PC-3 (cell line): Measurements from ENCODE around the gene KCNQ2. TPM values are rescaled to one million over a fixed set of nuclear protein-coding genes. Genes with fewer than 3 reads are reported as not detected.

Source experiments
- ATAC-seq: fragments of 200-7000 bp; cut with Tn5 transposase; 2 replicates; pipeline ENCODE4 v1.9.1; 2020; ENCODE audit warnings: mild to moderate bottlenecking, moderate library complexity
- BruUV-seq: library from RNA; stranded (reverse); fragments of 400-500 nt; replicated peaks from 2 replicates; lab custom pipeline; 2021; lab: Mats Ljungman, UMichigan
- CTCF ChIA-PET: fragments of 300-600 bp; sonication (Branson Sonifier 250); formaldehyde crosslinking; loops from one replicate; lab custom pipeline; 2022; ENCODE audit warnings: antibody characterized with exemption; lab: Charles Lee
- POLR2A ChIA-PET: fragments of 300-600 bp; sonication (Branson Sonifier 250); formaldehyde crosslinking; loops from one replicate; lab custom pipeline; 2022; ENCODE audit warnings: antibody characterized with exemption; ENCODE audit not compliant: unreplicated experiment; lab: Charles Lee
- DNase-seq: peaks from one replicate; pipeline ENCODE4 v3.0.0-alpha.2; 2015
- H2AFZ ChIP-seq: fragments of 300-600 bp; sonication (generic); 2 replicates; pipeline ENCODE4 v1.6.0; 2016; ENCODE audit warnings: antibody characterized with exemption, low read length
- H3F3A ChIP-seq: fragments of 300-600 bp; sonication (generic); one replicate; pipeline ENCODE4 v1.6.0; 2017; ENCODE audit warnings: antibody characterized with exemption, low read length, control low read depth, mild to moderate bottlenecking; ENCODE audit not compliant: unreplicated experiment
- H3K27ac ChIP-seq: fragments of 300-600 bp; sonication (generic); 2 replicates; pipeline ENCODE4 v1.5.1; 2016; ENCODE audit warnings: mild to moderate bottlenecking, low read length
- H3K27me3 ChIP-seq: fragments of 300-600 bp; sonication (generic); 2 replicates; pipeline ENCODE4 v1.6.1; 2016; ENCODE audit warnings: low read length, mixed read lengths
- H3K36me3 ChIP-seq: fragments of 300-600 bp; sonication (generic); 2 replicates; pipeline ENCODE4 v1.6.1; 2016; ENCODE audit warnings: low read depth, mixed run types, low read length, mixed read lengths
- H3K4me1 ChIP-seq: fragments of 300-600 bp; sonication (generic); 2 replicates; pipeline ENCODE4 v1.5.1; 2016; ENCODE audit warnings: low read length; ENCODE audit not compliant: insufficient read depth
- H3K4me2 ChIP-seq: fragments of 300-600 bp; sonication (generic); 2 replicates; pipeline ENCODE4 v1.6.0; 2016; ENCODE audit warnings: low read length
- H3K4me3 ChIP-seq: fragments of 300-600 bp; sonication (generic); 2 replicates; pipeline ENCODE4 v1.5.1; 2016; ENCODE audit warnings: mild to moderate bottlenecking, low read length, mixed read lengths
- H3K79me2 ChIP-seq: fragments of 300-600 bp; sonication (generic); 2 replicates; pipeline ENCODE4 v1.6.1; 2017; ENCODE audit warnings: low read length, mixed read lengths
- H3K9ac ChIP-seq: fragments of 300-600 bp; sonication (generic); 2 replicates; pipeline ENCODE4 v1.6.0; 2016; ENCODE audit warnings: mild to moderate bottlenecking, low read length
- H3K9me2 ChIP-seq: fragments of 300-600 bp; sonication (generic); replicated peaks from 2 replicates; pipeline ENCODE4 v1.6.1; 2016; ENCODE audit warnings: mixed run types, low read length, mixed read lengths
- H3K9me3 ChIP-seq: fragments of 300-600 bp; sonication (generic); 2 replicates; pipeline ENCODE4 v1.6.1; 2016; ENCODE audit warnings: low read length, mixed read lengths
- H4K20me1 ChIP-seq: fragments of 300-600 bp; sonication (generic); 2 replicates; pipeline ENCODE4 v1.6.1; 2016; ENCODE audit warnings: low read length, mixed read lengths
- CTCF ChIP-seq: fragments of 300-600 bp; sonication (generic); conservative IDR thresholded peaks from 2 replicates; pipeline ENCODE4 v1.5.1; 2017; ENCODE audit warnings: antibody characterized with exemption, low read depth, mild to moderate bottlenecking, low read length
- EZH2 ChIP-seq: fragments of 300-600 bp; sonication (generic); IDR thresholded peaks from one replicate; pipeline ENCODE4 v1.6.1; 2017; ENCODE audit warnings: antibody characterized with exemption, mild to moderate bottlenecking, low read length; ENCODE audit not compliant: unreplicated experiment
- EZH2phosphoT487 ChIP-seq: fragments of 300-600 bp; sonication (generic); IDR thresholded peaks from 2 replicates; pipeline ENCODE4 v1.6.1; 2018; ENCODE audit warnings: mild to moderate bottlenecking, antibody characterized with exemption, low read length, borderline replicate concordance
- intact Hi-C: fragments of 100-400 bp; cut with micrococcal nuclease; formaldehyde crosslinking; loops from 2 replicates; pipeline ENCODE4 v1.9.0; 2023
- total RNA-seq: library from RNA; depleted of rRNA; stranded (reverse); fragments of >200 nt; gene quantifications from 2 replicates; pipeline ENCODE4 v1.2.3, GENCODE V29; 2014

The KCNQ2 gene
- total RNA-seq, 1 experiment from 2014 or later: not detected

GRCh38 chr20:63443606-63444395 is 28.7 kb downstream of the KCNQ2 start:
- no TSS peak for BruUV-seq
- Histone ChIP-seq H4K20me1 (no peaks in the 10 kb centered on the region), H2AFZ (no peak overlapping the region), H3K79me2 (no peaks in the 10 kb centered on the region), H3F3A (no peaks in the 10 kb centered on the region), H3K4me2 (no peak overlapping the region), H3K4me3 (no peak overlapping the region), H3K36me3 (no peaks in the 10 kb centered on the region), H3K9ac (no peak overlapping the region), H3K9me3 (no peaks in the 10 kb centered on the region), H3K27me3 (0 out of 2 replicates have a peak, but pooled peaks cover 10% of the 10 kb centered on the region), H3K4me1 (no peaks in the 10 kb centered on the region), H3K9me2 (no peaks in the 10 kb centered on the region), H3K27ac (no peak overlapping the region)
- intact Hi-C loops: no loop called here
- DNase-seq (no peak), ATAC-seq (no peak)
- POLR2A ChIA-PET: no interaction called here
- CTCF ChIA-PET: no interaction called here
- no peak for TF ChIP-seq EZH2phosphoT487
- TF ChIP-seq EZH2: no peak
- no peak for TF ChIP-seq CTCF

- DNase-seq (peak; percentile 73), ATAC-seq (peak; percentile 95)
- no TSS peak for BruUV-seq
- H3K9me2 ChIP-seq: no peaks in the 10 kb centered on the region
- no peak for TF ChIP-seq EZH2phosphoT487
- TF ChIP-seq CTCF: peak; percentile 64
- H3K27me3 ChIP-seq: no peaks in the 10 kb centered on the region
- CTCF ChIA-PET: interaction anchor here (0.6 to 0.7 kb wide), 2 partner anchors 11 to 96 kb away, joined by 3 to 4 read pairs; no protein-coding TSS in a partner anchor
- H4K20me1 ChIP-seq: no peaks in the 10 kb centered on the region
- H3K9ac ChIP-seq: no peak overlapping the region
- POLR2A ChIA-PET: interaction anchor here (1.0 kb wide), 1 partner anchor 78 kb away, joined by 12 read pairs; no protein-coding TSS in a partner anchor
- H3F3A ChIP-seq: no peaks in the 10 kb centered on the region
- no peak overlapping the region for H3K4me3 ChIP-seq
- H3K4me2 ChIP-seq: no peak overlapping the region
- H3K36me3 ChIP-seq: no peaks in the 10 kb centered on the region
- intact Hi-C loops: loop anchor here (1.0 kb wide), 1 partner anchor 78 kb away; the partner anchor contains the start of gene PPDPF
- H3K79me2 ChIP-seq: no peaks in the 10 kb centered on the region
- H2AFZ ChIP-seq: no peak overlapping the region
- no peaks in the 10 kb centered on the region for H3K4me1 ChIP-seq
- no peak overlapping the region for H3K27ac ChIP-seq
- H3K9me3 ChIP-seq: no peaks in the 10 kb centered on the region
Observed at GRCh38 chr20:63442100-63442493, 30.4 kb downstream of the KCNQ2 start.
